Naive thymus-derived CD8-positive, alpha-beta T cell (primary cell): ENCODE data around the gene TRIM41. TPM values are rescaled to one million over a fixed set of nuclear protein-coding genes. Genes with fewer than 3 reads are reported as not detected.
A peak's percentile ranks its signal among the peaks of the same experiment; 100 is the strongest.

ENCODE experiments used
- ATAC-seq, 2 donors: fragments of 150-1000 bp; cut with Tn5 transposase in 1 of 2; sonication (Bioruptor Pico), chemical (Tn5 transposase) in 1 of 2; 1 replicate in 1 of 2; 2 replicates in 1 of 2; pipeline ENCODE4 v1.10.0; 2021; ENCODE audit warnings: mild to moderate bottlenecking in 2 of 2, moderate library complexity in 2 of 2
- POLR2A ChIA-PET: fragments of 350-600 bp; sonication (Branson Sonifier 250); formaldehyde crosslinking; loops from one replicate; lab custom pipeline; 2021; ENCODE audit warnings: antibody characterized with exemption; lab: Charles Lee
- DNase-seq, 10 donors: peaks; one replicate each; pipeline versions ENCODE4 v3.0.0 to v3.0.0-alpha.2; 2020 to 2022
- H3K27ac Mint-ChIP-seq, 10 donors: one replicate each; pipeline ENCODE4 v1.8.0; 2020 to 2022; ENCODE audit warnings: mild to moderate bottlenecking in 10 of 10, mixed read lengths in 10 of 10, moderate library complexity in 4 of 10, inconsistent platforms in 1 of 10
- H3K27me3 Mint-ChIP-seq, 5 donors: one replicate each; pipeline ENCODE4 v1.8.0; 2021 to 2022; ENCODE audit warnings: mixed read lengths in 5 of 5
- H3K36me3 Mint-ChIP-seq, 3 donors: one replicate each; pipeline ENCODE4 v1.8.0; 2020 to 2022; ENCODE audit warnings: mixed read lengths in 3 of 3, mild to moderate bottlenecking in 2 of 3, inconsistent platforms in 1 of 3
- H3K4me1 Mint-ChIP-seq, 4 donors: one replicate each; pipeline ENCODE4 v1.8.0; 2021 to 2022; ENCODE audit warnings: mixed read lengths in 4 of 4
- H3K4me3 Mint-ChIP-seq, 10 donors: one replicate each; pipeline ENCODE4 v1.8.0; 2020 to 2022; ENCODE audit warnings: mild to moderate bottlenecking in 10 of 10, mixed read lengths in 10 of 10, moderate library complexity in 6 of 10, inconsistent platforms in 1 of 10
- H3K9me3 Mint-ChIP-seq, 9 donors: one replicate each; pipeline ENCODE4 v1.8.0; 2020 to 2022; ENCODE audit warnings: mixed read lengths in 9 of 9, mild to moderate bottlenecking in 3 of 9, inconsistent platforms in 1 of 9, moderate library complexity in 1 of 9
- polyA plus RNA-seq, 3 donors: library from polyadenylated mRNA; unstranded; fragments of 300-500 nt; fragmentation: Illumina TruSeq; gene quantifications; one replicate each; pipeline ENCODE4 v1.2.3, GENCODE V29; 2021
- total RNA-seq, 8 experiments: library from RNA in 2 of 8; stranded (reverse) in 2 of 8; gene quantifications; one replicate each; pipeline ENCODE4 v1.2.3 and lab custom pipeline; 2021 to 2026

Gene TRIM41
- total and polyA plus RNA-seq, 5 experiments from 2014 or later, result 1.1 to 40.7 (median 2.6) TPM

DNA sequence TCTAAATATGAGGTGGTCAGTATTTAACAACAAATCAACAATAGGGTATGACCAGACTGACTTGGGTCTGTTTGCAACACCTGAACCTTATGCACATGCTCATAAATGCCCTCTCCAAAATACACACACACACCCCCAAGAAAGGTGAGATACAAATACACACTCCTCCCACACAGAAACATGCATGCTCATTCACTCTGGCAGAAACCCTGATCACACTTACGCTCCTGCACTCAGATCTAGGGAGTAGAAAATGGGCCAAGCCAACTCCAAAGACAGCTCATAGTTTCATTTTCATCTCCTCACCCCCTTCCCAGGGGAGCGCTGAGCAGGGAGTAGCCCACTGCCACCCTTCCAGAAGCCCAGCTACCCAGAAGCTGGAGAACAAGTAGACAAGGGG lies 29.4 kb upstream of the TRIM41 start:
- ATAC-seq (no peak), DNase-seq (no peak)
- Mint-ChIP-seq H3K4me3 (peak overlapping the region in 6 of 10 donors; percentile 1 to 98 (median 54)), H3K27me3 (peaks cover 0 to 11% (median 0%) of the 10 kb centered on the region in 5 donors), H3K4me1 (peaks cover 15 to 36% (median 21%) of the 10 kb centered on the region in 4 donors), H3K27ac (peak overlapping the region in 4 of 10 donors; percentile 2 to 93 (median 22)), H3K9me3 (peaks cover 0 to 10% (median 0%) of the 10 kb centered on the region in 9 donors), H3K36me3 (peaks cover 0 to 6% (median 4%) of the 10 kb centered on the region in 3 donors)
- POLR2A ChIA-PET, result interaction anchor here (0.6 to 13.1 kb wide), 8 partner anchors 11 to 674 kb away, joined by 4 to 286 read pairs (median 57); partner anchors contain the start of genes RACK1, TRIM41, TRIM52 and TRIM7

GRCh38 chr5:181194489-181195248 lies 28.4 kb upstream of the TRIM41 start:
- no peak overlapping the region for H3K4me3 Mint-ChIP-seq
- POLR2A ChIA-PET, result interaction anchor here (1.1 to 13.1 kb wide), 5 partner anchors 10 to 391 kb away, joined by 3 to 286 read pairs (median 87); partner anchors contain the start of genes RACK1, TRIM41 and TRIM7

DNA sequence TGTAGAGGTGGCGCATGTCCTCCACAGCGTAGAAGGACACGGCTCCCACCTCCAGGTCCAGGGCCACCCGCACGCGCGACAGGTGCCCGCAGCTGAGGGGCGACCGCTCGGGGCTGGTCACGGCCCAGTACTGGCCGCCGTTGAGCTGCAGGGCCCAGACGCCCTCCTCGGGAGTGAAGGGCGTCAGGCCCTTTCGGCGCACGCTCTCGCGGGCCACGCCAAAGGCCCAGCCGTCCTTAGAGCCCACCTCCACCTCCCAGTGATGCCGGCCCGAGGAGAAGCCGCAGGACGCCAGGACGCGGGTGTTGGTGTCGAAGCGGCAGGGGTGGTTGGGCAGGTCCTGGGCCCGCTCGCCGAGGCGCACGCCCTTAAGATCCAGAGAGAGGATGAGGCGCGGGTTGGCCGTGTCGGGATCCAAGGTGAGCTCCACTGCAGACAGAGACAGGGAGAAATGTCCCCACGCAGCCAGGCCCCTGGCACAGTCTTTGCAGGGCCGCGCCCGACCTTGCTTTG lies 27.8 kb upstream of the TRIM41 start:
- peaks cover 0 to 3% (median 2%) of the 10 kb centered on the region in 3 donors for H3K36me3 Mint-ChIP-seq
- POLR2A ChIA-PET, result interaction anchor here (1.4 to 13.1 kb wide), 3 partner anchors 9 to 69 kb away, joined by 4 to 286 read pairs (median 281); partner anchors contain the start of genes TRIM41 and TRIM7
- peaks cover 0 to 7% (median 0%) of the 10 kb centered on the region in 5 donors for H3K27me3 Mint-ChIP-seq
- no peak for ATAC-seq
- peaks cover 12 to 25% (median 18%) of the 10 kb centered on the region in 4 donors for H3K4me1 Mint-ChIP-seq
- H3K9me3 Mint-ChIP-seq, result peaks cover 0 to 6% (median 0%) of the 10 kb centered on the region in 9 donors
- H3K4me3 Mint-ChIP-seq, result no peak overlapping the region
- H3K27ac Mint-ChIP-seq, result no peak overlapping the region
- DNase-seq, result no peak

More at GRCh38 chr5:181194489-181195248, 28.4 kb upstream of the TRIM41 start:
- Mint-ChIP-seq H3K36me3 (peaks cover 0 to 3% (median 2%) of the 10 kb centered on the region in 3 donors), H3K27ac (no peak overlapping the region), H3K9me3 (peaks cover 0 to 6% (median 0%) of the 10 kb centered on the region in 9 donors), H3K4me1 (peaks cover 12 to 31% (median 17%) of the 10 kb centered on the region in 4 donors), H3K27me3 (peaks cover 0 to 7% (median 0%) of the 10 kb centered on the region in 5 donors)
- ATAC-seq, result no peak
- DNase-seq, result no peak

DNA sequence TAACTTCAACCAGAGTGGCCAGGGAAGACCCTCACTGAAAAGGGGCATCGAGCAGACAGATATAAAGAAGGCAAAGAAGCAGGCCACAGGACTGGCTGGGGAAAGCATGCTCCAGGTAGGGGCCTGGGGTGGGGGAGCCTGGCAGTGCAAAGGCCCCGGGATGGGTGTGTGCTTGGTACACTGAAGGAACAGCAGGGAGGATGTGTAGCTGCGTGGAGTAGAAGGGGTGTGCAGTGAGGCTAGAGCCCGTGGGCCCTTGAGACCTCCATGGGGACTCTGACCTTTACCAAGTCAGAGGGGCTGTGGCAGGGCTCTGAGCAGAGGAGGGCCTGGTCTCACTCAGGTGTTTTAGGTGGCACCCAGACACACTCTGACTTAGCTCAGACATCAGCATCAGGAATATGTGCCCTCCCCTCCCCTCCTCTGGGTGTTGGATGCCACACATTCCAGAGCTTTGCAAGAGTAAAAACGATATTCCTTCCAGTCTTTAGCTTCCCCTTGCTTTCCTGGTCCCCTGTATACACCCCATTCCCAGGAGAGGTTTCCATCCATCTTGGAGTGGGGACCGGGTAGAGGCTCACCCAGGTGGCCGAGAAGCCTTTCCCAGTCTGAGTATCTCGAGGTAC lies 25.6 kb upstream of the TRIM41 start:
- peaks cover 5 to 14% (median 7%) of the 10 kb centered on the region in 4 donors for H3K4me1 Mint-ChIP-seq
- H3K4me3 Mint-ChIP-seq, result no peak overlapping the region
- no peaks in the 10 kb centered on the region for H3K36me3 Mint-ChIP-seq
- H3K27me3 Mint-ChIP-seq, result peaks cover 0 to 2% (median 0%) of the 10 kb centered on the region in 5 donors
- peak overlapping the region in 2 of 10 donors; percentile 54 to 76 for H3K27ac Mint-ChIP-seq
- DNase-seq, result no peak
- no peaks in the 10 kb centered on the region for H3K9me3 Mint-ChIP-seq
- POLR2A ChIA-PET, result interaction anchor here (0.6 to 3.3 kb wide), 5 partner anchors 9 to 53 kb away, joined by 3 to 11 read pairs (median 5); partner anchors contain the start of gene TRIM41
- no peak for ATAC-seq

DNA sequence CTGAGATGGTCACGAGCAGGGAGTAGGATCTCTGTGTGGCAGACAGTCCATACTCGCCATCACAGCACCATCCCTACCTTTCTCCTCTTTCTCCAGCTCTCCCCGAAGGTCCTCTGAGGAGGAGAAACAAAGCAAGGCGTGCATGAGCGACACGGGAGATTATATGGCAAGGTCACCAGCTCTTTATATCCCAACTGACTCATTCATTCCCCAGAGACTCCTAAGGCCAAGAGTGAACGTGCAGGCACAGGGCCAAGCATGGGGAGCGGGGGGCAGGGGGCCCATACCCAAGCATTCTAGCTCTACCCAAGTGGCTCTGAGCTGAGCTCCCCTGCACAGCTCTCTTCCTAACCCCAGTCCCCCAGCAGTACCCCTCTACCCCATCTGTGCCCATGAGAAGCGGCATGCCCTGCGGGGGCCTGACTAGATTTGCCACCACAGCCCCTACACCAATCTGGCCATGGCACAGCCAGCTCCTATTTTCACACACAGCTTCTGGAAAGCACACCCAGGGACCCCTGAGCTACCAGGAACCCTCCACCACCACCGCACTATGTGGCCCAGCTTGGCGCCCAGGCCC lies 24.9 kb upstream of the TRIM41 start:
- no peaks in the 10 kb centered on the region for H3K36me3 Mint-ChIP-seq
- H3K4me3 Mint-ChIP-seq, result no peak overlapping the region
- no peak overlapping the region for H3K27ac Mint-ChIP-seq

DNA sequence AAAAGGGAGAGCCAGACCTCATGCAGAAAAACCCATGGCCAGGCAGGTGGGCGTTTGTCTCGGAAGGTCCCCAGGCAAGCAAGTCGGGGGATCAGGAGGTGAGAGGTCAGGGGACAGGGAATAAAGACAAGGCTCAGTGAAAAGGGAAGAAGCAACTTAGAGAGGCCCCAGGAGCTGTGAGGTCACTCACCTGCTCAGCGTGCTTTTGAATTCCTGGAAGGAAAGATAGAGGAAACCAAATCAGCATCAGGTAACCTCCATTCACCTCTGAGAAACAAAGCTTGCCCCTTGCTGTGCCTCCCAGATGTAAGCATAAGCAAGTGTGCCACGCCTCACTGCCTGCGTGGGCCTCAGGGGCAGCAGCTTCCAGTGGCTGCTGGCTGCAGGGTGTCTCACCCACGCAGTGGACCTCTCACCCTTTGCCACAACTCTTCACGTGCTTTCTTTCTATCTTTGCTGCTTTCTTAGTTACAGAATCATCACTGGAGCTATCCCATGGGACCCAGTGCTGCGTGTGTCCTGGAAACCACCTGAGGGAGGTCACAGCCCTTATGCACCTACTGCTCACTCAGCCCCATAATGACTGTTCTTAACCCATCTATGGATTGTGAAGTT lies 24.1 kb upstream of the TRIM41 start:
- Mint-ChIP-seq H3K27me3 (peaks cover 0 to 4% (median 0%) of the 10 kb centered on the region in 5 donors), H3K4me1 (peaks cover 2 to 6% (median 4%) of the 10 kb centered on the region in 4 donors), H3K9me3 (no peaks in the 10 kb centered on the region), H3K4me3 (no peak overlapping the region), H3K27ac (no peak overlapping the region), H3K36me3 (no peaks in the 10 kb centered on the region)
- POLR2A ChIA-PET, result interaction anchor here (0.7 to 3.3 kb wide), 3 partner anchors 10 to 39 kb away, joined by 3 to 11 read pairs (median 5); no protein-coding TSS in a partner anchor
- DNase-seq (no peak), ATAC-seq (no peak)

More for the DNA sequence above, 24.9 kb upstream of the TRIM41 start:
- ATAC-seq, result no peak
- H3K4me1 Mint-ChIP-seq, result peaks cover 0 to 7% (median 1%) of the 10 kb centered on the region in 4 donors
- H3K27me3 Mint-ChIP-seq, result peaks cover 0 to 2% (median 0%) of the 10 kb centered on the region in 5 donors
- no peak for DNase-seq
- H3K9me3 Mint-ChIP-seq, result no peaks in the 10 kb centered on the region
- POLR2A ChIA-PET, result interaction anchor here (0.6 to 3.3 kb wide), 5 partner anchors 8 to 52 kb away, joined by 3 to 11 read pairs (median 5); partner anchors contain the start of gene TRIM41

DNA sequence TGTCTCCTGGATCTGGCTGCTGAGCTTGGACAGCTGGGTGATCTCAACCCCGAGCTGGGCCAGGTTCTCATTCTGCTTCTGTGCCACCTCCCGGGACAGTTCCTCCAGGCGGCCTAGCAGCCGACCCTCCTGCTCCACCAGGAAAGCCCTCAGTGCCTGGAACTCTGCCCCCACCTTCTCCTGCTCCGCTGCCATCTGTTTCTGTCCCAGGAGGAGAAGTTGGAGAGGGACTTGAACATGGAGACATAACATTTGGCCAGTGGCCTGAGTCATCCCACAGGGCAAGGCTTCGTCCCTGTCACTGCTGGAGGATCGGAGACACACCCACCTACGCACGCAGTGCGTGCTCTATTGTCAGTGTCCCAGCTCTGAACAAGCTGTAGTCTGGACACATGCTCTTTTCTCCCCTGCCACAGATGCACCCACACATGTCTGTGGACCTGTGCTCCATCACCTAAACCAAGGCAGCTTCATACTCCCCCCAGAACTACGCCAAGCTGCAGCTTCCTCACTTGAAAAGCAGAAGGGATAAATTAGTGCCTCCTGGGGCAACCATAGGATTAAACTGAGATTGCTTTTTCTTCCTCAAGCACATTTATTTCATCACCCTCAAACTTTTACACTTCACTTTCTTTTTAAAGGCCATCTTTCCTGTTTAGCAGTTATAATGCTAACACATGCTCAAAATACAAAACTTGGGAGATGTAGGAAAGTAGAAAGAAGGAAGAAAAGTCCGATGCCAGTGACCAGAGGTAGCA lies 23.0 kb upstream of the TRIM41 start:
- H3K4me3 Mint-ChIP-seq, result no peak overlapping the region
- no peak overlapping the region for H3K27ac Mint-ChIP-seq
- DNase-seq (no peak), ATAC-seq (no peak)
- peaks cover 0 to 4% (median 0%) of the 10 kb centered on the region in 5 donors for H3K27me3 Mint-ChIP-seq
- peaks cover 4 to 11% (median 7%) of the 10 kb centered on the region in 4 donors for H3K4me1 Mint-ChIP-seq
- no peaks in the 10 kb centered on the region for H3K9me3 Mint-ChIP-seq
- H3K36me3 Mint-ChIP-seq, result no peaks in the 10 kb centered on the region
- POLR2A ChIA-PET, result interaction anchor here (0.7 to 3.3 kb wide), 4 partner anchors 9 to 40 kb away, joined by 3 to 11 read pairs (median 5); no protein-coding TSS in a partner anchor

GRCh38 chr5:181200816-181201215 lies 22.3 kb upstream of the TRIM41 start:
- Mint-ChIP-seq H3K4me1 (peaks cover 6 to 18% (median 11%) of the 10 kb centered on the region in 4 donors), H3K4me3 (no peak overlapping the region), H3K9me3 (no peaks in the 10 kb centered on the region), H3K36me3 (no peaks in the 10 kb centered on the region), H3K27ac (no peak overlapping the region), H3K27me3 (peaks cover under 1 to 8% (median 3%) of the 10 kb centered on the region in 5 donors)
- DNase-seq, result no peak
- POLR2A ChIA-PET, result interaction anchor here (1.0 to 7.8 kb wide), 2 partner anchors 9 to 10 kb away, joined by 5 to 281 read pairs; no protein-coding TSS in a partner anchor
- ATAC-seq, result no peak

DNA sequence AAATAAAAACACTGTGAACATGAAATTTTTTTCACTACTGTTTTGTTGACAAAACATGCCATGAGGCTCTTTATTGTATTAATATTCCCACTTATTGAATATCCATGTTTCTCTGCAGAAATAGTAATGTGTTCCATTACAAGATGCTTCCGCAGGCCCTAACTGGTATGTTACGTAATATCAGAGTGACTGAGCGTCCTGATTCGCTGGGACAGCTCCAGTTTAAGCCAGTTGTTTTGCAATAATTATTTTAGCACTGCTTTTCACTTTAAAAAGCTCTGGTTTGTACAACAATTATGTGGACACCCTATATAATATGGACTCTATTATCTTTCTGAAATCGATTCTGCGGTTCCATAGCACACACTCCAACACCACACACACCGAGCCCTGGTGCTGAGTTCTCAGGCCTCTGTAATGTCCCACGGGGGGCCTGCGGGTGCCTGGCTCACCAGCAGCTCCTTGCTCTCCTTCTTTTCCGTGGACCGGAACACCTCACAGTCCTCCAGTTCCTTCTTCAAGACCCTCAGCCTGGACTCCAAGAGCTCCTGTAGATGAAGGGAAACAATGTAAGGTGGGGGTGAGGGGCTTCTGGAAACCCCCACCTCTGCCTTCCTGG lies 19.9 kb upstream of the TRIM41 start:
- DNase-seq (no peak), ATAC-seq (no peak)
- H3K27ac Mint-ChIP-seq, result peak overlapping the region in 1 of 10 donors; percentile 45
- H3K4me1 Mint-ChIP-seq, result peaks cover 21 to 42% (median 31%) of the 10 kb centered on the region in 4 donors
- peak overlapping the region in 8 of 10 donors; percentile 81 to 95 (median 88) for H3K4me3 Mint-ChIP-seq
- peaks cover 0 to 7% (median 2%) of the 10 kb centered on the region in 3 donors for H3K36me3 Mint-ChIP-seq
- peaks cover 0 to 10% (median 0%) of the 10 kb centered on the region in 9 donors for H3K9me3 Mint-ChIP-seq
- H3K27me3 Mint-ChIP-seq, result peaks cover 4 to 20% (median 11%) of the 10 kb centered on the region in 5 donors
- POLR2A ChIA-PET, result interaction anchor here (2.0 to 7.8 kb wide), 3 partner anchors 12 to 20 kb away, joined by 11 to 281 read pairs (median 92); partner anchors contain the start of gene TRIM41

GRCh38 chr5:181203777-181204112 lies 19.3 kb upstream of the TRIM41 start:
- POLR2A ChIA-PET, result interaction anchor here (2.0 to 7.8 kb wide), 3 partner anchors 13 to 19 kb away, joined by 11 to 281 read pairs (median 92); partner anchors contain the start of gene TRIM41
- H3K4me3 Mint-ChIP-seq, result peak overlapping the region; percentile 81 to 95 (median 88)
- ATAC-seq (peak in 1 of 2 donors; percentile 3), DNase-seq (no peak)
- peaks cover 4 to 20% (median 11%) of the 10 kb centered on the region in 5 donors for H3K27me3 Mint-ChIP-seq
- peak overlapping the region in 2 of 10 donors; percentile 45 to 63 for H3K27ac Mint-ChIP-seq
- peaks cover 0 to 7% (median 2%) of the 10 kb centered on the region in 3 donors for H3K36me3 Mint-ChIP-seq
- peaks cover 22 to 45% (median 32%) of the 10 kb centered on the region in 4 donors for H3K4me1 Mint-ChIP-seq
- H3K9me3 Mint-ChIP-seq, result peaks cover 0 to 10% (median 0%) of the 10 kb centered on the region in 9 donors
